DMS 273 (cell line): Measurements from ENCODE around the gene IL22RA2.

ENCODE experiments used
- DNase-seq: peaks from one replicate; lab custom pipeline; 2025; ENCODE audit not compliant: unreplicated experiment; lab: John Stamatoyannopoulos, UW

Gene IL22RA2

DNA sequence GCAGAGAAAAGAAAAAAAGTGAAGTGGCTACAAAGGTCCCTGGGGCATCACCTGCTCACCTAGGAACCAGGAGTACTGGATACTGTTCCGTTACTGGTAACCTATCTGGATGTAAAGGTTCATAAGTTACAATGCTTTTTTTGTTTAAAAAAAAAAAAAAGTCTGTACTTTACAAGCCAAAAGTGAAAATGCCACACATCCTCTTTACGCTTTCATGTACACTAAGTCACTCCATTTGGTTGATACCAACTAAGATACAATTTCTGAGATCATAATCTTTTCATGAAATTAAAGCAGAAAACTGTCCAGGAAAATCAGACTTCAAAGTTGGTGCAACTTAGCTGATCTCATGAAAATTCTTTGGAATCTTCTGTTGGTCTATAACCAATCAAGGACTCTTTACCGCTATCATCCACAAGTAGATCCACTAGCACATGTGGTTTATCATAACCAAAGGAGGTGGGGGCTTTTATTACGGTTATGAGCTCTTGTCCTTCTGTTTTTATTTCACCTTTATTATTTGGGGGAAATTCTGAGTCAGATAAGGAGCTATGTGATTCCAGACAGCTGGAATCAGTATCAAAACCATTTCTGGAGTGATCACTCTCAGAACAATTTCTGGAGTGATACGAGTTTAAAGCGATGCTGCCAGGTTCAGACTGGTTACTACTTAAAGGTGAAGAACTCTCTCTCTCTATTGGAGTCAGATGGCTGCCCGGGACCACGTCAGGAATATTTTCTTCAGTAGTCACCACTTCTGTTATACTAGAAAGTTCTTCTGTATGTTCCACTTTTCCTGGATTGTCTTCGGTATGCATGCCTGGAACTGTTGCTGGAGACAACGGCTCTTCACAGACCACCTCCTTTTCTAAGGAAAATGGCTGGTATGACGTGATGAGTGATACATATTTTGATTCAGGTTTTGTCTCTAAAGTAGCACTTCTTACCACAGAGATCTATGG, 24.5 kb upstream of the IL22RA2 start:
- no peak for DNase-seq

GRCh38 chr6:137193256-137194070, 20.0 kb upstream of the IL22RA2 start:
- DNase-seq = no peak

- no peak for DNase-seq
Measured at GRCh38 chr6:137192821-137193220, 19.4 kb upstream of the IL22RA2 start.

- no peak for DNase-seq
Measured at GRCh38 chr6:137191670-137192069, 18.2 kb upstream of the IL22RA2 start.

DNA sequence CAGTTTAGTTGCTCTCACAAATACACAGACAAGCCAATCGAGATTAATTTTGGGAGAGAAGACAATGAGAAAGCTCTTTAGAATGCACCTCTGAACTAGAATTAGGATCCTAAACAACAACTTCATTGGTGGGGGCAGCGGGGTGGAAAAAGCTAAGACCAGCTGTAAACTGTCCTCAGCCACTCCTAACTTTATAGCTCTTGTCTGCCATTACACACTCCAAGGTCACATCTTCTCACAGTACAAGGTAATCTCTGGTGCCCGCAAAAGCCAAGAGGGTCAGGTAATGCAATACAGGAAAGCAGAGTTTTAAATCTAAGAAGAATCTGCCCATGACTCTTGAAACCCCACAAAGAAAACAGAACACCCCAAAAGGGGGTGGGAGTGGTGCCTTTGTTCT, 17.8 kb upstream of the IL22RA2 start:
- DNase-seq = no peak

GRCh38 chr6:137190583-137191094, 17.2 kb upstream of the IL22RA2 start:
- no peak for DNase-seq

GRCh38 chr6:137188855-137189254, 15.4 kb upstream of the IL22RA2 start:
- peak; percentile 72 for DNase-seq

DNA sequence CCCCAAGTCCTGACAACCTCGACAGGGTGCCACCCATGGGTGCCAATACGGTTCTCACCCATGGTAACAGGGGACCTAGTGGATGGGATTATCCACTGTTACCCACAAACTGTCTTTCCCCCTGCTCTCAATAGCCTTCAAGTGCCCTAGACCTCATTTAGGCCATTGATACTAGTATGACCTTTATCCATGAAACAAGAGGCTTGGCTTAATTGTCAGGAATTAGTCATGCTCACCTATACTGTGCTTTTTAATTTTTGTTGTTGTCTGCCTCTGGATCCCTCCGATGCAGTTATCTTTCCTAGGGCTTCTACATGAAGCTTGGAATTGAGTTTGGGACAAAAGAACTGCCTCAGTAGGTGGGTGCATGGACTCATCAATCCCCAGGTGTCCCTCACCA, 11.8 kb upstream of the IL22RA2 start:
- DNase-seq = no peak

- DNase-seq = no peak
Measured at GRCh38 chr6:137182654-137183073, 9.2 kb upstream of the IL22RA2 start.

GRCh38 chr6:137181891-137182653, 8.6 kb upstream of the IL22RA2 start:
- peak; percentile 18 for DNase-seq

DNA sequence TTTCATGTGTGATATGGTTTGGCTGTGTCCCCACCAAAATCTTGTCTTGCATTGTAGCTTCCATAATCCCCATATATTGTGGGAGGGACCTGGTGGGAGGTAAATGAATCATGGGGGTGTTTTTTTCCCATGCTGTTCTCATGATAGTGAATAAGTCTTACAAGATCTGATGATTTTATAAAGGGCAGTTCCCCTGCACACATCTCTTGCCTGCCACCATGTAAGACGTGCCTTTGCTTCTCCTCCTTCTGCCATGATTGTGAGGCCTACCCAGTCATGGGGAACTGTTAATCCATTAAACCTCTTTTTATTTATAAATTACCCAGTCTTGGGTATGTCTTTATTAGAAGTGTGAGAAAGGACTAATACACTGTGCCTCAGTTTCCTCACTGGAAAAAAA, 4.2 kb upstream of the IL22RA2 start:
- DNase-seq = no peak

DNA sequence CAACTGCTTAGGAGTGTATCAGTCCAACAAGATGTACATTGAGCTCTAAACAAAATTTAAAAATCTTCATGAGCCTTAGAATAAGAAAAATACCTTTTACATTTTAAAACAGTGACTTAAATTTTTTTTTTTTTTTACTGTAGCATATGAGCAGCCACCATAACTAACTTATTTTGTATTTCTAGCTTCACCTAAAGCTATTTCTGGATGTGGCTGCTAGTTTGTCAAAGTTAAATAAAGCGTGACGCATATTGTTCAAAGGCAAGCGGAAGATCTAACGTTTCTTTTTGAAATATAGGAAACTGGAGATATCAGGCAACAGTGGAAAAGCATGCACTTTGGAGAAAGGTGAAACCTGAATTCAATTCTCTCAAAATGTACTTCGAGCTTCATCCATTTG, 3.3 kb upstream of the IL22RA2 start:
- no peak for DNase-seq

GRCh38 chr6:137175868-137176245, 2.4 kb upstream of the IL22RA2 start:
- no peak for DNase-seq

DNA sequence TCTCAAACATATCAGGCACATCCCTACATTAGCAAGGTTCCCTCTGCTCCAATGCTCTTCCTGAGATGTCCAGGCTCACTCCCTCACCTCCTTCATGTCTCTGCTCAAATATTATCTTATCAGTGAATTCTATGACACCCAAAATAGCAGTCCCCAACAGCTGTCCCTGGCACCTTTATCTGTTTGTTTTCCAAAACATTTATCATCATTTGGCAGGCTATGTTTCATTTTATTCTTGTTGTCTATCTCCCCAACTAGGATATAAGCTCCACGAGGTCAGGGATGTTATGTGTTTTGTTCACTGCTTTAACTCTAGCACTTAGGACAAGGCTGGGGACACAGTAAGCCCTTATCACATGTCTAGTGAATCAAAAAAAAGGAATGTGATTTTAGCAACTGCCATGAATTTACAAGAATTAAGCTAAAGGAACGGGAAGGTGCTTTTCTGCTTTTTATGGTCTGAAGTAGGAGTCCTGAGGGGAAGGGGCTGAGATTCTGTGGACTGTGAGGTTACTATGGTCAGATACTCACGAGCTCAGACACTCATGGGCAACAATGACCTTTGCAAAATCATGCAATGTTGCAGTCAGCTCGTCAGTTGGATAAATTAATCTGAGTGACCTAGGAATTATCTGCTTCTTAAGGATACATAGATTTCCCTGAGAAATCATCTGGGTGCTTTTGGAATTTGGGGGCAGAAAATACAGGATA, 1.9 kb upstream of the IL22RA2 start:
- no peak for DNase-seq

DNA sequence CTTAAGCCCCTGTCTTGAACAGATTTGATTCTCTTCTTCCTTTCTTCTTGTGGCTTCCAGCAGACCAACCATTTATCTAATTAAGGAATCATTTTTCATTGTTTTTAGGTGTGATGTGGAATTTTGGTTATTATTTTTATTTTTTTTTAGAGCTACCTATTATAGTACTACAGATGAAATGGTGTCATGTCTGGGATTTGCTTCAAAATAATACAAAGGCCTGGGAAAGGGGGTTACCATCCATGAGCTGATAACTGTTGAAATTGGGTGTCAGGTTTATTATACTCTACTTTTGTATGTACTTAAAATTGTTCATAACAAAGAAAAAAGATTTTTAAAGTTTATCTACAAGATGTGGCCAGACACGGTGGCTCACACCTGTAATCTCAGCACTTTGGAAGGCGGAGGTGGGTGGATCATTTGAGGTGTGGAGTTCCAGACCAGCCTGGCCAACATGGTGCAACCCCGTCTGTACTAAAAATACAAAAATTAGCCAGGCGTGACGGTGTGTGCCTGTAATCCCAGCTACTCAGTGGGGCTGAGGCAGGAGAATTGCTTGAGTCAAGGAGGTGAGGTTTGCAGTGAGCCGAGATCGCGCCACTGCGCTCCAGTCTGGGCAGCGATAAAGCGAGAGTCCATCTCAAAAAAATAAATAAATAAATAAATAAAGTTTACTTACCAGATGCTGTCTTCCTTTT, 561 bp downstream of the IL22RA2 start:
- DNase-seq = no peak

DNA sequence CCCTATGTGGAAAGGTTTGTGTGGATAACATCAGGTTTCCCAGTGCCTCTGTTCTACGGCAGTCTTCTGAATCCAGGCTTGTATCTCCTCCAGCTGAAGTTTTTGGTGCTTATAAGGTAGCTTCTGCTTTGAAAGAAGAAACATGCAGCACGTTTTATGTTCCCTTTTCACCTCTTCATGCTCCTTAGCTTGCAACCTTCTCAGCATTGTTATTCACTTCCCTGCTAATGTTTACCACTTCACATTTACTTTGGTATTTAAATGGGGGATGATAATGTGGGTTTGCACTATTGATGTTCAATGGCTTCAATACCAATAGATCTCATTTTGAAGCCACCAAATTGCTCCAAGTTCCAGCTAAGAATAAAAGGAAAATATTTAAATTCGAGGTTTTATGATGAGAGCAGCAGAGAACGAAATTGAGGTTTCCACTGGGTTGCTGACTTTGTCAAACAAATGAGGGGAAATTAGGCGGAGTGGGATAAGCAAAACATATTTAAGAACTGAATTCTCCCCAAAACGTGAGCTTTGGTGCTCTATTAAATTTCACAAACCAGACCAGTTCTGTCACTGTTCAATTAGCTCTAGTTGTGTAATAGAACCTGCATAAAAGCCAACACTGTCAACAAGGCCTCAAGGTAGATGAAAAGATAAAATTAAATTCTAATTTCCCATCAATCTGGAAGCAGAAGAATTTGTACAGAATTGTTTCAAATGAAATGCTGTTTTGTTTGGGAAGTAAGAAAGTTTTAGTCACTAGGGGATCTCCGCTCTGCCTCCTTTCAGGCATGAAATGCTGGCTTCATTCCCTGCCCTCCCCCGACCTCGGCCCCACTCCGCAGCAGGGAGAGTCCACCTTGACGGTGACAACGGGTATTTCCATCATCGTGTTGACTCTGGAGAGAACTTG, 1.4 kb downstream of the IL22RA2 start:
- DNase-seq = no peak

GRCh38 chr6:137171053-137171374, 2.4 kb downstream of the IL22RA2 start:
- no peak for DNase-seq

GRCh38 chr6:137170266-137171052, 3.0 kb downstream of the IL22RA2 start:
- DNase-seq = no peak
